HG02763 (cell line): Measurements from ENCODE around the gene ARID2.

Source experiments
- ATAC-seq: cut with Tn5 transposase; IDR thresholded peaks from one replicate; pipeline ENCODE4 v1.9.1; 2021; ENCODE audit warnings: mild to moderate bottlenecking, moderate library complexity; ENCODE audit not compliant: unreplicated experiment

The ARID2 gene, protein sequence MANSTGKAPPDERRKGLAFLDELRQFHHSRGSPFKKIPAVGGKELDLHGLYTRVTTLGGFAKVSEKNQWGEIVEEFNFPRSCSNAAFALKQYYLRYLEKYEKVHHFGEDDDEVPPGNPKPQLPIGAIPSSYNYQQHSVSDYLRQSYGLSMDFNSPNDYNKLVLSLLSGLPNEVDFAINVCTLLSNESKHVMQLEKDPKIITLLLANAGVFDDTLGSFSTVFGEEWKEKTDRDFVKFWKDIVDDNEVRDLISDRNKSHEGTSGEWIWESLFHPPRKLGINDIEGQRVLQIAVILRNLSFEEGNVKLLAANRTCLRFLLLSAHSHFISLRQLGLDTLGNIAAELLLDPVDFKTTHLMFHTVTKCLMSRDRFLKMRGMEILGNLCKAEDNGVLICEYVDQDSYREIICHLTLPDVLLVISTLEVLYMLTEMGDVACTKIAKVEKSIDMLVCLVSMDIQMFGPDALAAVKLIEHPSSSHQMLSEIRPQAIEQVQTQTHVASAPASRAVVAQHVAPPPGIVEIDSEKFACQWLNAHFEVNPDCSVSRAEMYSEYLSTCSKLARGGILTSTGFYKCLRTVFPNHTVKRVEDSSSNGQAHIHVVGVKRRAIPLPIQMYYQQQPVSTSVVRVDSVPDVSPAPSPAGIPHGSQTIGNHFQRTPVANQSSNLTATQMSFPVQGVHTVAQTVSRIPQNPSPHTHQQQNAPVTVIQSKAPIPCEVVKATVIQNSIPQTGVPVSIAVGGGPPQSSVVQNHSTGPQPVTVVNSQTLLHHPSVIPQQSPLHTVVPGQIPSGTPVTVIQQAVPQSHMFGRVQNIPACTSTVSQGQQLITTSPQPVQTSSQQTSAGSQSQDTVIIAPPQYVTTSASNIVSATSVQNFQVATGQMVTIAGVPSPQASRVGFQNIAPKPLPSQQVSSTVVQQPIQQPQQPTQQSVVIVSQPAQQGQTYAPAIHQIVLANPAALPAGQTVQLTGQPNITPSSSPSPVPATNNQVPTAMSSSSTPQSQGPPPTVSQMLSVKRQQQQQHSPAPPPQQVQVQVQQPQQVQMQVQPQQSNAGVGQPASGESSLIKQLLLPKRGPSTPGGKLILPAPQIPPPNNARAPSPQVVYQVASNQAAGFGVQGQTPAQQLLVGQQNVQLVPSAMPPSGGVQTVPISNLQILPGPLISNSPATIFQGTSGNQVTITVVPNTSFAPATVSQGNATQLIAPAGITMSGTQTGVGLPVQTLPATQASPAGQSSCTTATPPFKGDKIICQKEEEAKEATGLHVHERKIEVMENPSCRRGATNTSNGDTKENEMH (N-terminal part only)

DNA sequence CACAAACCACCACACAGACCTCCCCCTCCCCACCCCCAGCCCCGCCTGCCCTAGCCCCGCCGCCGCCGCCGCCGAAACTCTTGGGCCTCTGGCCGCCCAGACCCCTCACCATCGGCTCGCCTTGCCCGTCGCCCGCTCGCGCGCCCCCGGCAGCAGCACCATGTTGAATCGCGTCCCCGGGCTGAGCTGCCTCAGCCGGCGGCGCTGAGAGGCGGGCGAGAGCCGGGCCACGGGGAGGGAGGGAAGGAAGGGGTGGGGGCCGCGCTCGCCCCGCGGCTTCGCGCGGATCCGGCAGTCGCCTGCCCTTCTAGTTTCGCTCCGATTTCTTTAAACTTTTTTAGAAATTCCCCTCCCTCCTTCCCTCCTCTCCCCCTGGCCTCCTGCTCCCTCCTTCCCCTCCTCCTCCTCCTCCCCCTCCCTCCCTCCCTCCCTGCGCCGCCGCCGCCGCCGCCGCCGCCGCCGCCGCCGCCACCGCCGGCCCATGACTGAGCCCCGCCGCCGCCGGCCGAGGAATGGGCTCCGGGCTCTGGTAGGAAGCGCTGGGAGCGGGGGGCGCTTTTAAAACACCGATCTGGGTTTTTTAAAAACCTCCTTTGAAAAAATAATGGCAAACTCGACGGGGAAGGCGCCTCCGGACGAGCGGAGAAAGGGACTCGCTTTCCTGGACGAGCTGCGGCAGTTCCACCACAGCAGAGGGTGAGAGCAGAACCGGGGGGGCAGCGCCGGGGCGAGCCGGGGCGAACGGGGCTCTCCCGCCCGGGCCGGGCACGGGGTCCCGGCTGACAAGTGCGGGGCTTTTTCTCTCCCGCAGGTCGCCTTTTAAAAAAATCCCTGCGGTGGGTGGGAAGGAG lies at the start of gene ARID2:
Gene ARID2, plus strand, starts transcription at position 474 of the 851 bp plus-strand sequence. Its CDS starts 131 bp downstream, at position 605.
- ATAC-seq, result peak; percentile 7

DNA sequence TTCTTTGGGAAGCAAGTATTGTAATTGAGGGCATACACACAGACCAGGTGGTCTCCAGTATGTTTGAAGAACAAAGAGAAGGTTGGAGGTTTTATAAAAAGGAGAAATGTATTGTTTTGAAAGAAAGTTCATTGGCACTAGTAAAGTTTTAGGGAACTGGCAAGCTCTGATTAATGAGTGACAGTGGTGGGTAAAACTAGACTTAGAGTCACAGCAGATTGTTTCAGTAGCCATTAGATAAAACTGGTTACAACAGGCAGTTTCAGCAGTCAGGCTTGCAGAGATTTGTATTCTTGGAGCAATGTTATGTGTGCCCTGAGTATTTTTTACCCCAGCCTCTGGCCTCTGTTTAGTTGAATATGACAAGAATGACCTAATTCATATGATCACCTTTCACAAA lies 49.1 kb upstream of the ARID2 start:
- no peak for ATAC-seq

DNA sequence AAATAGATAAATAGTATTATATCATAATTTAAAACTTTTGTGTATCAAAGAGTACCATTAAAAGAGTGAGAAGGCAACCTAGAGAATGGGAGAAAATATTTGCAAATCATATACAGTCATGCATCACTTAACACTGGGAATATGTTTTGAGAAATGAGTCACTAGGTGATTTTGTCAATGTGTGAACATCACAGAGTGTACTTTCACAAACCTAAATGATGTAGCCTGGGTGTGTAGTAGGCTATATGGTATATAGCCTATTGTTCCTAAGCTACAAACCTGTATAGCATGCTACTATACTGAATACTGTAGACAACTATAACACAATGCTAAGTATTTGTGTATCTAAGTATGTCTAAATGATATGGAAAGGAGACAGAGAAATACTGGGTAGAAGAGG lies 48.0 kb upstream of the ARID2 start:
- no peak for ATAC-seq

DNA sequence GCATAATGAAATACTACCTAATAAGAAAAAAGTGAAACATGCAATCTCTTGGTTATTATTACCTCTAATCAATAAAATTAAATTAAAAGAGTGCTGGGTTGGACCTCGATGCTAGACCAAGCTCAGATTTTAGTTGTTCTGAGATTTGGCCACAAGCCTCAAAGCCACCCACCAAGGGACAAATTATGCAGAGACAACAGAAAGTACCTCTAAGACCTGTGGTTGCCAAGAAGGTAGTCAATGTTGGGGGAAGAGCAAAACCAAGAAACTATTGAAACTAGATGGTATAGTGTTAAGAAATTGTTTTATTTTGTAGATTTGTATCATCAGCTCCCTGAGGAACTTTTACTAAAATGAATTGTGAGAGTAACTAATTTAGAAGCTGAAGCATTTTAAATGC lies 43.8 kb upstream of the ARID2 start:
- no peak for ATAC-seq

DNA sequence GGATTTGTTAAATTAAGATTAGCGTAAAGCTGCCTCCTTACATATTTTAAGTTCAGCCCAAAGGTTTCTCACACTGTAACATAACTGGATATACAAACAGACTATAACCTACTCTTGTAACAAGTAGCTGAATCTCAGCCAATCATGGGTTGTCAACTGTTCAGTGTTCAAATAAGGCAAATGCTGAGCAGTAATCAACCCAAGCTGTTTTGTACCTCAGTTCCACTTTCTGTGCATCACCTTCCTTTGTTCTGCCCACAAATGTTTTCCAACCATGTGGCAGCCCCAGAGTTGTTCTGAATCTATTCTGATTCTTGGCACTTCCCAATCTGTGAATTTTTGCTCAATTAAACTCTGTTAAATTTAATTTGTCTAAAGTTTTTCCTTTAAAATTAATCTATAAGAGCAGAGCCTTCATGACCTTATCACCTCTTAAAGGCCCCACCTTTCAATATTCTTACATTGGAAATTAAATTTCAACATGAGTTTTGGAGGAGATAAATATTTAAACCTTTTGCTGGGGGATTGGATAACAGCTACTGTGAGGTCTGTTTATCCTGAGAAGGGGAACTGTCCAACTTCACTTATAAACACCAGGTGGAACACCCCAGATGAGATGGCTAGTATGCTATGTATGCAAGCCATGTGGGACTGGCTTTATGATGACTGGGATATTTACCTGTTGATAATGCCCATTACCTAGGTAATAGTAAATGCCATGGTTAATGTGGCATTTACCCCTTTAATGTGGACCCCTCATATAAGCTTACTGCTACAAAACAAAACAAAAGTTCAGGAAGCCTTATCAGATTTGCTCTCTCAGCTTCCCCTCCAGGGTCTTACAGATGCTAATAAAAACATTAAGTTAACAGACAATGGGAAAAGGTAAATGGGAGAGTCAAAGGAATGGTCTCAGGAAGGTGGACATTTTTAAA lies 42.2 kb upstream of the ARID2 start:
- no peak for ATAC-seq

DNA sequence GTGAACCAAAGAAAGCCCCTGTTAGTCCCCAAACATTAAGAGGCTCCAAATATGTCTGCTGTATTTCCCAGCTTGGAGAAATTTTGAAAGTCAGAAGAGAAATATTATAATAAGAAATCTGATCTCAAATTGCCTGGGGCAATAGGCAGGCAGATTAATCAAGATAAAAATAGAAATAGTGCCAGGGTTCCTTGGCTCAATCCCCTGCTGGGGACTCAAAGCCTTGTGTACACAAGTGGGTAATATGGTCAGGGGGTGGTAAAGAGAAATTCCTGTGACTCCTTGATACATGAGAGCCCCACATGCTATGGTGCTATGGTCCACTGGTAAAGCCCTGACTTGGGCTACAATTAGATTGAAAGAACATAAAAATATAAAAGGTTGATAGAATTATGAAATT lies 41.3 kb upstream of the ARID2 start:
- no peak for ATAC-seq

DNA sequence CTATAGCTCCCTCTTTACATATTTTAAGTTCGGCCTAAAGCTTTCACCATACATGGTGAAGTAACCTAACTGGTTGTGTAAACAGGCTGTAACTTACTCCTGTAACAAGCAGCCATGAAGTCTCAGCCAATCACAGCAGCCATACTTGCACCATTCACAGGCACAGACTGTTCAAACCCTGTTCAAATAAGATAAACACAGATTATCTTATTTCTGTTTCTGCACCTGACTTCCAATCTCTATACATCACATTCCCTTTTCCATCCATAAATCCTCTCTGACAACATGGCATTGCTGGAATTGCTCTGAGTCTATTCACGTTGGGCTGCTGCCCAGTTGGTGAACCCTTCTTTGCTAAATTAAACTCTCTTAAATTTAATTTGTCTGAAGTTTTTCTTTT lies 34.5 kb upstream of the ARID2 start:
- ATAC-seq, result no peak

DNA sequence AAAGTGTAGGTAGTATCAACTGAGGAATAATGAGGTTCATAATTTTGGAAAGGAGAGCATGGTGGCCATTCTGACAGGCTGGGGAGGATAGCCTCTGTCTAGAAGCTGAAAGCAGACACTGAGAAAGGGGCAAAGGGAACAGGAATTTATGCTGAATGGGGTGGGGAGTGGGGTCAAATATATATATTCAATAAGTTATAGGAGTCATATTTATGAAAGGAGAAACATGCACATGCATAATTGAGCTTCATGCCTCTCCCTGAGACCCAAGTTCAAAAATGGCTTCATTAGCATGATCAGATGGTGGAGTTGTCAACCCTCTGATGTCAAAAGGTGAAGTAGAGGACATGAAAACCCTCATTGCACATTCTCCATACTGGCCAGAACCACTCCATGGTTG lies 33.9 kb upstream of the ARID2 start:
- ATAC-seq, result no peak

DNA sequence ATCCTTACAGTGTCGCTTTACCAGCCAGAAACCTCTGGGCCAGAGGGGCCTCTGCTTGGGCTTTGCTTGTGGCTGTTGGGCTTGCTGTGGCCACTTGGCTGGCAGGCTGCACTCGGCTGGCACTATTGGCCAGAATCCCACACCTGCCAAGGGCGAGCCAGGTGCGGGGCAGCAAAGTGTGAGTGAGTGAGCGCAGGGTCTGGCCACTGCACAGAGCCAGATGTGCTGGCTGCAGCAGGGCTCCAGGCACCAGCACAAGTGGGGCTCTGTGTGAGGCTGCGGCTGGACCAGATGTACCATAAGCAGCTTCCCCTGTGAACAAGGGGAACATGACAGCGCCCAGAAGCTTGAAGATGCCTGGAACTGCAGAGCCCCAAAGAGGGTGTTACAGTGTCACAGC lies 33.5 kb upstream of the ARID2 start:
- ATAC-seq, result no peak

DNA sequence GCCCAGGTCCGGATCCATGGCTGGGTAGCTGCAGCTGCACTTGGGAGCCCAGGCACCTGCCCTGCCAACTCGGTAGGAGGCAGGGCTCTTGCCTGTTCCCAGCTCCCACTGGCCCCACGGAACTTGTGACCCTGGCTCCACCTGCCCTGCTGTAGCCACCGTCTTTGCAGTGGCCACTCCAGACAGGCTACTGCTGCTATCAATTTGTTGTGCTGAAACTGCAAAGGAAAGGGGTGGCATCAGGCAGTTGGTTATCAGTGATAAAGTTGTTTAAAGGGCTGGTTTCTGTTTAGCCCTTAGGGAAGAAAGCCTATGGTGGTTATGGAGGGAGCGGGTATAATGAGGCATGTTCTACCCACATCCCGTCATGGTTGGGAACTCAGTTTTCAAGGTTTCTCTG lies 32.1 kb upstream of the ARID2 start:
- ATAC-seq, result no peak

DNA sequence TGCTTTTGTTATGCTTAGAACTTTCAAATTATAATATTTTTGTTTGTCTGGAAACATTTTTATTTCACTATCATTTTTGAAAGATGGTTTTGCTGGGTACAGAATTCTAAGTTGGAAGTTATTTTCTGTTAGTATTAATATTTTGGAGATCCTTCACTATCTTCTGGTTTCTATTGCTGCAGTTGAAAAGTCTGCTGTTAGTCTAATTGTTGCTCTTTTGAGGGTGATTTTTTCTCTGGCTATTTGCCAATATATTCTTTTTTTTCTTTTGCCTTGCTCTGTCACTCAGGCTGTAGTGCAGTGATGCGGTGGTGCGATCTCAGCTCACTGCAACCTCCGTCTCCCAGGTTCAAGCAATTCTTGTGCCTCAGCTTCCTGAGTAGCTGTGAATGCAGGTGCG lies 28.2 kb upstream of the ARID2 start:
- ATAC-seq, result no peak

DNA sequence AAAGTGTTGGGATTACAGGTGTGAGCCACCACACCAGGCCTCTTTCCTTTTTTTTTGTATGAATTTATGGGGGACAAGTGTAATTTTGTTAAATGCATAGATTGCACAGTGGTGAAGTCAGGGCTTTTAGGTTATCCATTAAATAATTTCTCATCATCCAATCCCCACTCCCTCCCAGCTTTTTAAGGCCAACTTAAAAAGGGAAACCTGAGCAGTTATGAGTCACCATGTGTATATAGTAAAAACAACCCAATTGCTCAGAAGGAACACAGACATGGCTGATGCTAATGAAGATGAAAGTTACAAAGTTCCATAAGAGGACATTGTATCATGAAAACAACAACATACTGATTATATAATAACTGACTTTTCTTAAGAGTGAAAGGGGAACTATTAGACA lies 25.6 kb upstream of the ARID2 start:
- ATAC-seq, result no peak

DNA sequence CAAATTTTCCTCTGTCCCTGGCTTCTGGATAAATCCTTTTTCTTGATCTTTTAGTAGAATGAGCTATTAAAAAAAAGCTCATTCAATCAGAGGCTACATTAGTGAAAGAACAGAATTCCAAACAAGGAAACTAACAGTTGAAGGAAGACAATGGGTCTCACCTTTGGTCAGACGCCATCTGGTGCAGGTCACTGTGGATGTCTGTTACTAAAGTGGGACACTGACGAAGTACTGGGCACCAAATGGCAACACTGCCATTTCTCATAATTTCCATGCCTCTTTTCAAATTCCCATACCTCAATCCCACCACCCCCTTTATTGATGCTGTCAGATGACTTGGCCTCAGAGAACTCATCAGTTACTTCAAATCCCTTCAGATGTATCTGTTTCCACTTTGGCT lies 24.5 kb upstream of the ARID2 start:
- ATAC-seq, result no peak

DNA sequence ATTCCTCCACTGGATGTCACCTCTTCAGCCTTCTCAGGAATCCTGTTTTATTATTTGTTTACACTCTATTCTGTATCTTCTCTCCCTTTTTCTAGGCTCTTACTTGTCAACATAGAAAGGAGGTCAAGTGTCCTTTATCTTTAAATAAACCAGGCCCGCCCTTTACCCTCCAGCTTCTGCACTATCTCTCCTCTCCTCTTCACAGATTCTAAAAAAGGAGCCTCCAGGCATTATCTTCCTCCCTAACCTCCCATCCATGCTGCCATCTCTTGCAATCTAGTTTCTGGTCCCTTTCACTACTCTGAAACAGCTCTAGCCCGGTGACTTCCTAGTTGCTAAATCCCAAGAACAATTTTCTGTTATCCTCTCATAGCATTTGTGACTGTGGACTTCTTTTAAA lies 24.1 kb upstream of the ARID2 start:
- no peak for ATAC-seq

DNA sequence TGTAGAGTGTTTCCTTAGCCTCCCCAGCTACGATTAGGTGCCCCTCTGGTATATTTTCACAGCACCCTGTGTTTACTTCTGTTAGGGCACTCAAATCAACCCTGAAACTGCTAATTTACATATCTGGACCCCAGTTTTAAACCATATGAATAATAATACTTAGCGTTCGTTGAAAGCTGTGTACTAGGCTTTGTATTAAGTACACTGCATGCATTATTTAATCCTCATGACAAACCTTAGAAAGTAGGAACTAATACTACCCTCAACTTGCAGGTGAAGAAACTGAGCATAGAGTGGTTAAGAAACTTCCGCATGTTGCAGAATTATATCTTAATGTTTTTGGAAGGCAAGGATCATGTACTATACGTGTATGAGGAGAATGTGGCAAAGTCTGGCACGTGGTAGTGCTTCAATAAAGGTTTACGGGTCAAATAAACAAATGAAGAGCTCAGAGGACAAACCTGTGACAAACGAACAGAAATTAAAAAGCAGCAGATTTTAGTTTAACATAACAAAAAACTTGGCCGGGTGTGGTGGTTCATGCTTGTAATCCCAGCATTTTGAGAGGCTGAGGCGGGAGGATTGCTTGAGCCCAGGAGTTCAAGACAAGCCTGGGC lies 22.2 kb upstream of the ARID2 start:
- ATAC-seq, result no peak

DNA sequence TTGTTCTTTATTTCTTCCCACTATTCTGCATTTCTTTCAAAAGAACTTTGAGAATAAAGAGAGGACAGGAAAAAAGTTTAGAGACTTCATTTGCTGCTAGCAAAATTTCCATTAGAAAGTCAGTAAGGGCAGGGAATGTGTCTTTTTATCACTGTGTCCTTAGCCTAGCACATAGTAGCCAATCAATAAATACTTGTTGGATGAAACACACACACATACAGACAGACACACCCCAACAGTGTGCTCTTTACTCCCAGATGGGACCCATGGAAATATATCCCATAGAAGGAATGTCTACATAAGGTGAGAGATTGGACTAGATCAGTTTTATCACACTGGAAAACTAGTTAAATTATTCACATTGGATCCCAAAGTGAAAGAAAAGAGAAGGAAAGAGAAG lies 21.1 kb upstream of the ARID2 start:
- no peak for ATAC-seq

DNA sequence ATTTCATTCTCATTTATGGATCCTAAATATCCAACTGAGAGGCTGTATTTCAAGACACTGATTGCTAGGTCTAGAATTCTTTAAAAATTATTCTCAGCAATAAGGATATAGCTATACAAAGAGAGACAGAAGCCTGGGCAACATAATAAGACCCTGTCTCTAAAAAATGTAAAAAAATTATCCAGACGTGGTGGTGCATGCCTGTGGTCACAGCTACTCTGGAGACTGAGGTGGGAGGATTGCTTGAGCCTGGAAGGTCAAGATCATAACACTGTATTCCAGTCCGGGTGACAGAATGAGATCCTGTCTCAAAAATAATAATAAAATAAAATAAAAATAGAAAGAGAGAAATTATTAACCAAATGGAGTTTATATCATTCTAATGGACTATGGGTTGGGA lies 20.6 kb upstream of the ARID2 start:
- ATAC-seq, result no peak

DNA sequence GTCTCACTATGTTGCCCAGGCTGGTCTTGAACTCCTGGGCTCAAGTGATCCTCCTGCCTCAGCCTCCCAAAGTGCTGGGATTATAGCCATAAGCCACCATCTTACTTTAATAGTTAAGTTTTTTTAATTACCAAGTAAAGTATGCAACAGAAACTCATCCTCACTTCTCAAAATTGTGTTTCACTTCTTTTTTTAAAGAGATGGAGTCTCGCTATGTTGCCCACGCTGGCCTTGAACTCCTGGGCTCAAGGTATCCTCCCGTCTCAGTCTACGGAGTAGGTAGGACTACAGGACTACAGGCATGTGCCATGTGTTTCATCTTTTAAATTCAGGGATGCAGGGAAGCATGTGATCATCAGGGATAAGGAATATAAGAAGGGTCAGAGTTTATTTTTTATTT lies 17.2 kb upstream of the ARID2 start:
- no peak for ATAC-seq

DNA sequence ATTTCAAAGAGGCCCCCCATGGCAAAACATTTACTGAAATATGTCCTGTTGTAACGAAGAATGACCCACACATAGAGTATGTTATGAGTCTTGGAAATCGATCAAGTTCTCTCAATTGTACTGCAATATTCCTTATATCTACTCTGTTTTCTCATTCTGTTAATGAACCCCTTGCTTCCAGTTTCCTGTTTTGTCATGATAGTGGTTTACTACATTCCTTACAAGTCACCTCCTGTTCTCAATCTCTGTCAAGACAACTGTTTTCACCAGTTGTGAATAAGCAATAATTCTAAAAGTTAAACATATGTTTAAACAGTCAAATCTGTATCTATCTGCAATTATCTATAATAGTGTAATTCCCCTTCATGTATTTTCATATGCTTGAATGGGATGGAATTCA lies 16.4 kb upstream of the ARID2 start:
- ATAC-seq, result no peak
